A549 treated with AZD2906 at 1 μM for 4 hours (cell line): Measurements from ENCODE around the gene GJA4. TPM values are rescaled to one million over a fixed set of nuclear protein-coding genes. Genes with fewer than 3 reads are reported as not detected.

ENCODE experiments used
- total RNA-seq: library from RNA; stranded (reverse); fragments of 200-300 nt; extraction: Qiagen RNA extraction; gene quantifications from 5 replicates; pipeline ENCODE4 v1.2.3, GENCODE V29; 2022

The GJA4 gene
- total RNA-seq, result not detected in 5 replicates

DNA sequence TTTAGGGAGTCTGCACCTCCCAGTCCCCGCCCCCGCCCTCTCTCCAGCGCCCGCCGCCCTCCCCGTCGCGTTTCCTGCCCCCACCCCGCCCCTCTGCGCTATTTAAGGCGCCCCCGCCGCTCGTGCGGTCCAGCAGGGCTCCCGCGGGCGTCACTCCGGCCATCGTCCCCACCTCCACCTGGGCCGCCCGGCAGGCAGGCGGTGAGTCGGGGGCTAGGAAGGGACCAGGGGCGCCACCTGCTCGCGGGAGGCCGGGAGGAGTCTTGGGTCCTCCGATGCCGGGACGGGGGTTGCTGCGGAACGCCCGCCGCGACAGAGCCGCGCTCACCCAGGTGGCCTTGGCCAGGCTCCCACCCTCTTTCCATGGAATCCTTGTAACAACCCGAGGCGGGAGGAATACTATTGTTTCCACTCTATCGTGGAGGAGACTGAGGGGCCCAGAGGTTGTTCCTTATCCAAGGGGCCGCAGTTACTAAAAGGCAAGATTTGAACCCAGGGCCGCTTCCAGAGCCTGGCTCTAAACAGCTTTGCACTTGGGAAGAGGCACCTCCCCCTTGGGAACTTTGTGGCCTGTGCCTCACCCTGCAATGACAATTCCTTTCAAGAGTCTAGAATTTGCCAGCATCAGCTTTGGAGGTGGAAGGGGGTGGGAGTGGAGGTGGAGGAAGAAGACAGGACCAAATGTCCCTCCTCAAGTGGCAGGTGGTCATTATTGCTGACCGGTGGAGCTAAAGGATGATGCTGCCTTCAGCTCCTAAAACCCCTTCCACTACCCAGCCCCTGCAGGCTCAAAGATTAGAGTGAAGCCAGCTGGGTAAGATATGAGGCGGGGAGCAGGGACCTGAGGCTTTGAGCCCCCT, at the start of gene GJA4:
TSS of gene GJA4 (plus strand) at position 132 of the 860 bp plus-strand sequence. CDS start 1,215 bp downstream, outside the sequence.

DNA sequence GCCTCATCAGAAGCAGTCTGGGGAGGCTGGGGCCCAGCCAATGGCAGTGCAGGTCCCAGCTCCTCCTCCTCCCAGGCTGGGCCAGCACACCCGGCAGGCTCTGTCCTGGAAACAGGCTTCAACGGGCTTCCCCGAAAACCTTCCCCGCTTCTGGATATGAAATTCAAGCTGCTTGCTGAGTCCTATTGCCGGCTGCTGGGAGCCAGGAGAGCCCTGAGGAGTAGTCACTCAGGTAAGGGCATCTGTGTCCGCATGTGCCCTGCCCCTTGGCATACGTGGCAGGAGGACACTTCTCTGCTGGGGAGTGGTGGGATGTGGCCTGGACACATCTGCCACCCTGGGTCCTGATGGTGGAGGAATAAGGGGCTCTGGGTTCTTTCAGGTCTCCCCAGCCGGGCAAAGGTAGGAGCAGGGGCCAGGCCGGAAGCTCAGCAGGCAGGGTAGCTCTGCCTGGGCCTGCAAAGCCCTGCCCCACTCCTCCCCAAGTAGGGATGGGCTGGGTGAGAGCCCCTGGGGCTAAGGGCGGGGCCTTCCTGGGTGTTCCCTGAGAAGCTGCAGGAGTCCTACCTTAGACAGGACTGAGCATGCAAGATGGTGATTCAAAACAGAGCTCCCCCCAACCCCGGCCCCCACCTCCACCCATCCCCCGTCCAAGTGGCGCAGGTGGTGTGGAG, 37.7 kb upstream of the GJA4 start, which contains the start of gene GJB5:
TSS of gene GJB5 (plus strand) at position 84 of the 674 bp plus-strand sequence. CDS start 2,284 bp downstream, outside the sequence.

DNA sequence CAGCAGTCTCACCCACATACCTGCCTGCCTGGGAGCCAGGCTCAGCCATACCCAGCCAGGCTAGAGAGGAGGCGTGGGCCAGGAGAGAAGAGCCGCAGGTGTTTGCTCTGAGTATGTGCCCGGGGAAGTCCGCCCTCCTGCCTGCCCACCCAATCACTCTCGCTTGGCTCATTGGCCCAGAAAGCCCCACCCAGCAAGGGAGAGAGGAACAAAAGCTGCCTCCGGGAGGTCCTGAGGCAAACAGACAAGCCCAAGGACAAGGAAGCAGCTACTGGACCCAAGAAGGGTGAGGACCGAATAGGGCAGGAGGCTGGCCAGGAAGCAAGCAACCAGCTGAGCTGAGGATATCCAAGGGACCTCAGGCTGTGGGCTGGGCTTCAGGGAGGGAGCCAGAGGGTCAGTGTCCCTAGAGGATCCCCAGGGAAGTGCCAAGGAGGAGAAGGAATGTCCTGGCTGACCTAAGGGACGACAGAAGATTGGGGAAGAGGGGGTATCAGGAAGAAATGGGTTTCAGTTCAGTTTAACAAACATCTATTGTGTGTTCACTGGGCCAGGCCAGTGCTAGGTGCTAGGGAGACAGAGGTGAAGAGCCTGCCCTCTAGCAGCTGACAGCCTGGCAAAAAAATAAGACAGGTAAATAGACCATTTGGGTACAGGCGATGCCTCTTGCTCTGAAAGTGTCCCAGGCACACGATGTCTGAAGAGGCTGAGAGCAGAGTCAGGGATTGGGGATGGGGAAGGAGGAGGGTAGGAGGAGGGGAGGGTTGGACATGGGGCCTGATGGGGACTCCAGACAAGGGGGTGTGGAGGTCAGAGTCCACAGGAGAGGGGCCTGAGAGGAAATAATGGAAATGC, 33.1 kb upstream of the GJA4 start, which contains the start of gene GJB4:
TSS of gene GJB4 (plus strand) at position 238 of the 855 bp plus-strand sequence. CDS start 1,515 bp downstream, outside the sequence.

DNA sequence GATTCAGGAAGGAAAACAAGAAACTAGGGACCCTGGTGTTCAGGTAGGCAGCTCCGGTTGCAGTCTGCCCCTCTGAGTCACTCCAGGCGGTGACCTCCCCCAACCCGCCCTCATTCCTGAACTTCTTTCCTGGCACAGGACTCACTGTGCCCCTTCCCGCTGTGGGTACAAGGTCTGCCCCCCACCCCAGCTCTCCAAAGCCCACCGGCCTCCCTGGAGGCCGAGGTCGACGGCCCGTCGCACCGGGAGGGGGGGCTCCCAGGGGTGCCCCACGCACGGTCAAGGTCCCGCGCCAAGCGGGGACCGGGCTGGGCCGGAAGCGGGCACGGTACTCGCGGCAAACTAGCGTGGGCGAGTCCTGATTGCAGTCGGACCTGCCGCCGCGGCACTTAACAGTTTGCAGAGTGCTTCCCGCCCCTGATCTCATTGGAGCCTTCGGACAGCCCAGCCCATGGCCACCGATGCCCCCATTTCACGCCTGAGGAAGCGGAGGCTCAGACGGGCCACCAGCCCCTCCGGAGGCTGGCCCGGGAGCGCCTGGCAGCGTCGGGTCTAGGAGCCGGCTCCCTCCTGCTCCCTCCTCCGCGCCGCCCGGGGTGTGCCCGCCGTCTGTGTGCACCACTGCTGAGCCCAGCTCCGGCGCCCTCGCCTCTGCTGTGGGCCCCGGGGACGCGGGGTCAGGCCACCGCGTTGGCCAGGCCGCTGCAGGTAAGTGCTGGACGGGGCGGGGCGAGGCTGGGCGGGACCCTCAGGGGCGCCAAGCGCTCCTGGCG, 11.5 kb upstream of the GJA4 start, which contains the start of gene GJB3:
TSS of gene GJB3 (plus strand) at position 144 of the 773 bp plus-strand sequence. CDS start 3,549 bp downstream, outside the sequence.

Other genes starting within 250 kb of the GJA4 start
- 0.06 to 0.15 TPM (median 0.12 TPM) in 4 of 5 replicates, not detected in the other for gene GJB5, start 38.0 kb upstream of the GJA4 start, total RNA-seq
- 0.06 to 0.17 TPM (median 0.10 TPM) in 5 replicates for gene GJB4, start 33.3 kb upstream of the GJA4 start, total RNA-seq
- gene GJB3, start 11.8 kb upstream of the GJA4 start, total RNA-seq, result 10.4 to 19.8 TPM (median 16.5 TPM) in 5 replicates
- gene SMIM12, start 66.8 kb downstream of the GJA4 start, total RNA-seq, result 49.4 to 63.7 TPM (median 59.8 TPM) in 5 replicates
- gene DLGAP3, start 136.7 kb downstream of the GJA4 start, total RNA-seq, result 0.10 to 0.32 TPM (median 0.26 TPM) in 5 replicates
- gene TMEM35B, start 192.3 kb downstream of the GJA4 start, total RNA-seq, result 14.6 to 18.7 TPM (median 17.7 TPM) in 5 replicates
- 3.4 to 5.2 TPM (median 5.0 TPM) in 5 replicates for gene ZMYM6, start 238.9 kb downstream of the GJA4 start, total RNA-seq